ENCODE data around the gene SMYD1. TPM values are rescaled to one million over a fixed set of nuclear protein-coding genes. Genes with fewer than 3 reads are reported as not detected.

Gene SMYD1
- total and polyA plus RNA-seq, 2 donors, result 0.06 to 5.7 TPM

- Histone ChIP-seq H3K36me3 (ENCODE audit: insufficient read depth) (no peaks in the 10 kb centered on the region), H3K4me3 (ENCODE audit: low read depth, low read length) (no peak overlapping the region), H3K27ac (ENCODE audit: low read depth) (no peak overlapping the region), H3K4me1 (ENCODE audit: insufficient read depth) (no peaks in the 10 kb centered on the region)
- no peak for DNase-seq (ENCODE audit: extremely low spot score)
- 84% methylated on average over 2 of the region's 2 CpGs for WGBS
These were observed 43.2 kb downstream of the SMYD1 start for GRCh38 chr2:88110830-88111229.

- H3K36me3 ChIP-seq (ENCODE audit: insufficient read depth), result no peaks in the 10 kb centered on the region
- no peak overlapping the region for H3K27ac ChIP-seq (ENCODE audit: low read depth)
- no peak for DNase-seq (ENCODE audit: extremely low spot score)
- no peaks in the 10 kb centered on the region for H3K4me1 ChIP-seq (ENCODE audit: insufficient read depth)
- 90% methylated on average over 2 of the region's 2 CpGs for WGBS
- no peak overlapping the region for H3K4me3 ChIP-seq (ENCODE audit: low read depth, low read length)
These were observed 45.4 kb downstream of the SMYD1 start for GRCh38 chr2:88113069-88113468.

- no peak overlapping the region for H3K27ac ChIP-seq (ENCODE audit: low read depth)
- H3K4me1 ChIP-seq (ENCODE audit: insufficient read depth), result no peaks in the 10 kb centered on the region
- 36% methylated on average over 5 of the region's 5 CpGs for WGBS
- H3K4me3 ChIP-seq (ENCODE audit: low read depth, low read length), result no peak overlapping the region
- no peak for DNase-seq (ENCODE audit: extremely low spot score)
- no peaks in the 10 kb centered on the region for H3K36me3 ChIP-seq (ENCODE audit: insufficient read depth)
These were observed 47.3 kb downstream of the SMYD1 start for GRCh38 chr2:88114889-88115288.

GRCh38 chr2:88115825-88116518 is 48.3 kb downstream of the SMYD1 start:
- Histone ChIP-seq H3K36me3 (ENCODE audit: insufficient read depth) (no peaks in the 10 kb centered on the region), H3K4me3 (ENCODE audit: low read depth, low read length) (no peak overlapping the region), H3K27ac (ENCODE audit: low read depth) (no peak overlapping the region), H3K4me1 (ENCODE audit: insufficient read depth) (no peaks in the 10 kb centered on the region)
- 89% methylated on average over 10 of the region's 10 CpGs for WGBS
- DNase-seq (ENCODE audit: extremely low spot score), result no peak

- H3K36me3 ChIP-seq (ENCODE audit: insufficient read depth), result no peaks in the 10 kb centered on the region
- H3K4me1 ChIP-seq (ENCODE audit: insufficient read depth), result no peaks in the 10 kb centered on the region
- DNase-seq (ENCODE audit: extremely low spot score), result no peak
- H3K27ac ChIP-seq (ENCODE audit: low read depth), result no peak overlapping the region
- WGBS, result 93% methylated on average over 18 of the region's 18 CpGs
- no peak overlapping the region for H3K4me3 ChIP-seq (ENCODE audit: low read depth, low read length)
These were observed 49.2 kb downstream of the SMYD1 start for GRCh38 chr2:88116669-88117432.

- no peak for DNase-seq (ENCODE audit: extremely low spot score)
- 86% methylated on average over 4 of the region's 4 CpGs for WGBS
- Histone ChIP-seq H3K4me3 (ENCODE audit: low read depth, low read length) (no peak overlapping the region), H3K4me1 (ENCODE audit: insufficient read depth) (no peaks in the 10 kb centered on the region), H3K36me3 (ENCODE audit: insufficient read depth) (no peaks in the 10 kb centered on the region), H3K27ac (ENCODE audit: low read depth) (no peak overlapping the region)
These were observed 50.3 kb downstream of the SMYD1 start for GRCh38 chr2:88117973-88118372.

- DNase-seq (ENCODE audit: extremely low spot score), result no peak
- H3K27ac ChIP-seq (ENCODE audit: low read depth), result no peak overlapping the region
- H3K36me3 ChIP-seq (ENCODE audit: insufficient read depth), result no peaks in the 10 kb centered on the region
- no peaks in the 10 kb centered on the region for H3K4me1 ChIP-seq (ENCODE audit: insufficient read depth)
- H3K4me3 ChIP-seq (ENCODE audit: low read depth, low read length), result no peak overlapping the region
- WGBS, result 90% methylated on average over 4 of the region's 4 CpGs
These were observed 54.1 kb downstream of the SMYD1 start for GRCh38 chr2:88121678-88122077.

GRCh38 chr2:88122141-88122884 is 54.7 kb downstream of the SMYD1 start:
- Histone ChIP-seq H3K27ac (ENCODE audit: low read depth) (no peak overlapping the region), H3K4me1 (ENCODE audit: insufficient read depth) (no peaks in the 10 kb centered on the region), H3K36me3 (ENCODE audit: insufficient read depth) (no peaks in the 10 kb centered on the region), H3K4me3 (ENCODE audit: low read depth, low read length) (no peak overlapping the region)
- DNase-seq (ENCODE audit: extremely low spot score), result no peak
- WGBS, result 78% methylated on average over 8 of the region's 8 CpGs

- Histone ChIP-seq H3K4me3 (ENCODE audit: low read depth, low read length) (no peak overlapping the region), H3K36me3 (ENCODE audit: insufficient read depth) (no peaks in the 10 kb centered on the region), H3K4me1 (ENCODE audit: insufficient read depth) (no peaks in the 10 kb centered on the region), H3K27ac (ENCODE audit: low read depth) (no peak overlapping the region)
- 71% methylated on average over 5 of the region's 5 CpGs for WGBS
- DNase-seq (ENCODE audit: extremely low spot score), result no peak
These were observed 55.7 kb downstream of the SMYD1 start for GRCh38 chr2:88123164-88123974.

GRCh38 chr2:88123975-88124917 is 56.6 kb downstream of the SMYD1 start:
- H3K4me1 ChIP-seq (ENCODE audit: insufficient read depth), result no peaks in the 10 kb centered on the region
- no peak overlapping the region for H3K4me3 ChIP-seq (ENCODE audit: low read depth, low read length)
- H3K36me3 ChIP-seq (ENCODE audit: insufficient read depth), result no peaks in the 10 kb centered on the region
- 87% methylated on average over 9 of the region's 9 CpGs for WGBS
- no peak overlapping the region for H3K27ac ChIP-seq (ENCODE audit: low read depth)
- DNase-seq (ENCODE audit: extremely low spot score), result no peak

GRCh38 chr2:88125344-88125923 is 57.8 kb downstream of the SMYD1 start:
- Histone ChIP-seq H3K27ac (ENCODE audit: low read depth) (no peak overlapping the region), H3K4me3 (ENCODE audit: low read depth, low read length) (no peak overlapping the region), H3K36me3 (ENCODE audit: insufficient read depth) (no peaks in the 10 kb centered on the region), H3K4me1 (ENCODE audit: insufficient read depth) (no peaks in the 10 kb centered on the region)
- DNase-seq (ENCODE audit: extremely low spot score), result no peak
- 57% methylated on average over 3 of the region's 3 CpGs for WGBS

Data from urinary bladder (tissue), 4 donors.